Astrocyte (in vitro differentiated cells and primary cell): ENCODE measurements around the gene MARCHF10.

Source experiments
- CTCF ChIP-seq: IDR thresholded peaks from 2 replicates; pipeline ENCODE4 v1.5.1; 2011; ENCODE audit warnings: low read depth, mild to moderate bottlenecking, inconsistent platforms, low read length, moderate library complexity; ENCODE audit not compliant: insufficient read depth
- EZH2 ChIP-seq: IDR thresholded peaks from 2 replicates; pipeline ENCODE4 v1.6.1; 2012; ENCODE audit warnings: mild to moderate bottlenecking, low read length, inconsistent platforms; ENCODE audit not compliant: insufficient read depth

- TF ChIP-seq CTCF (no peak), EZH2 (no peak)
Observed at GRCh38 chr17:62684179-62684578, 123.9 kb downstream of the MARCHF10 start.
